ENCODE results near the gene ALK. TPM values are rescaled to one million over a fixed set of nuclear protein-coding genes. Genes with fewer than 3 reads are reported as not detected.

ALK gene
- total and polyA plus RNA-seq, 10 of the 15 experiments (the other 5 are each of a cell fraction or from before 2014, with no cell fraction given) = 0.11 TPM; not detected in 9

GRCh38 chr2:29202819-29203495 is 718.4 kb downstream of the ALK start:
- no peak overlapping the region for H2AFZ ChIP-seq (ENCODE audit: control insufficient read depth, low read depth, low read length)
- no peak for DNase-seq (ENCODE audit: low read depth, low spot score)
- intact Hi-C loops (cut with micrococcal nuclease; ENCODE audit: unreplicated experiment) (no loop called here), in situ Hi-C loops (cut with MboI) (loop anchor here (5.0 kb wide), 1 partner anchor 246 kb away; no protein-coding TSS in a partner anchor)
- H3K79me2 ChIP-seq (ENCODE audit: control insufficient read depth, insufficient read depth, low read length) = no peaks in the 10 kb centered on the region
- H3K4me3 ChIP-seq = no peak overlapping the region
- no peaks in the 10 kb centered on the region for H3K4me1 ChIP-seq (ENCODE audit: control insufficient read depth, insufficient read depth, low read length)
- no TSS peak for BruUV-seq (replicated peaks)
- no peak overlapping the region for H3K27ac ChIP-seq (ENCODE audit: control insufficient read depth, insufficient read depth)
- no peak overlapping the region for H3K9ac ChIP-seq (ENCODE audit: control insufficient read depth, insufficient read depth, low read length)
- no peaks in the 10 kb centered on the region for H3K36me3 ChIP-seq (ENCODE audit: control insufficient read depth in 2 of 2, insufficient read depth in 2 of 2, low read length in 1 of 2)
- no peak overlapping the region for H3K4me2 ChIP-seq (ENCODE audit: control insufficient read depth, insufficient read depth)
- FAIRE-seq = no peak
- ChIA-PET RAD21 (ENCODE audit: unreplicated experiment) (no interaction called here), CTCF (no interaction called here), POLR2A (no interaction called here), SMC1A (ENCODE audit: uncharacterized antibody, unreplicated experiment) (no interaction called here)
- TF ChIP-seq NFIC (IDR thresholded peaks at IDR 0.05; ENCODE audit: low read depth, low read length) (no peak), PAX8 (IDR thresholded peaks at IDR 0.05) (no peak), ZNF622 (IDR thresholded peaks at IDR 0.05) (no peak), CBX3 (IDR thresholded peaks at IDR 0.05; ENCODE audit: borderline replicate concordance, low read depth) (no peak), HDAC2 (IDR thresholded peaks at IDR 0.05) (no peak), HSF1 (IDR thresholded peaks at IDR 0.05; ENCODE audit: low read depth, low read length) (no peak), STAT1 (conservative IDR thresholded peaks at IDR 0.05) (no peak), SREBF2 (IDR thresholded peaks at IDR 0.05; ENCODE audit: low read length) (no peak), IRF4 (IDR thresholded peaks at IDR 0.05; ENCODE audit: low read depth, low read length) (no peak), MEF2B (IDR thresholded peaks at IDR 0.05; ENCODE audit: partially characterized antibody, poor library complexity, severe bottlenecking) (no peak), SMARCA5 (IDR thresholded peaks at IDR 0.05) (no peak), E2F8 (IDR thresholded peaks at IDR 0.05; ENCODE audit: low read depth, partially characterized antibody) (no peak), PBX3 (IDR thresholded peaks at IDR 0.05; ENCODE audit: insufficient replicate concordance, low read depth, low read length) (no peak), TCF7 (IDR thresholded peaks at IDR 0.05; ENCODE audit: borderline replicate concordance) (no peak), BHLHE40 (IDR thresholded peaks at IDR 0.05; ENCODE audit: borderline replicate concordance in 1 of 2, low read depth in 2 of 2, low read length in 1 of 2) (no peak), CHD1 (IDR thresholded peaks at IDR 0.05; ENCODE audit: low read depth, low read length) (no peak)
- no peaks in the 10 kb centered on the region for H3K27me3 ChIP-seq (replicated peaks in 1 of 2; ENCODE audit: control insufficient read depth in 2 of 2, insufficient read depth in 2 of 2, low read length in 1 of 2)
- H4K20me1 ChIP-seq (ENCODE audit: control insufficient read depth, insufficient read depth) = no peaks in the 10 kb centered on the region
- H3K9me3 ChIP-seq (replicated peaks; ENCODE audit: control insufficient read depth, insufficient read depth, low read length) = no peaks in the 10 kb centered on the region
- no peak for ATAC-seq
- WGBS (ENCODE audit: insufficient coverage, insufficient replicate concordance, low lambda C conversion rate, missing lambda C conversion rate) = 76% methylated on average over 5 of the region's 5 CpGs

Data from GM12878 (cell line).